Head of caudate nucleus (tissue), 42 donors: ENCODE measurements around the gene MYORG.

Experiments used
- DNase-seq, 42 donors: peaks; one replicate each; pipeline versions ENCODE4 v3.0.0 to v3.0.0-alpha.2; 2020 to 2021; ENCODE audit warnings: mixed read lengths in 7 of 42
- intact Hi-C: fragments of 100-400 bp; cut with DNase I; formaldehyde crosslinking; loops from one replicate; pipeline ENCODE4 v1.15.0; 2022

MYORG gene

GRCh38 chr9:34317436-34317835 is 59.3 kb downstream of the MYORG start:
- no peak for DNase-seq
- intact Hi-C loops = no loop called here
